ENCODE data around the gene ATF6. TPM values are rescaled to one million over a fixed set of nuclear protein-coding genes. Genes with fewer than 3 reads are reported as not detected.

Gene ATF6
- total RNA-seq, 1 donor from 2014 or later, result 31.3 TPM

DNA sequence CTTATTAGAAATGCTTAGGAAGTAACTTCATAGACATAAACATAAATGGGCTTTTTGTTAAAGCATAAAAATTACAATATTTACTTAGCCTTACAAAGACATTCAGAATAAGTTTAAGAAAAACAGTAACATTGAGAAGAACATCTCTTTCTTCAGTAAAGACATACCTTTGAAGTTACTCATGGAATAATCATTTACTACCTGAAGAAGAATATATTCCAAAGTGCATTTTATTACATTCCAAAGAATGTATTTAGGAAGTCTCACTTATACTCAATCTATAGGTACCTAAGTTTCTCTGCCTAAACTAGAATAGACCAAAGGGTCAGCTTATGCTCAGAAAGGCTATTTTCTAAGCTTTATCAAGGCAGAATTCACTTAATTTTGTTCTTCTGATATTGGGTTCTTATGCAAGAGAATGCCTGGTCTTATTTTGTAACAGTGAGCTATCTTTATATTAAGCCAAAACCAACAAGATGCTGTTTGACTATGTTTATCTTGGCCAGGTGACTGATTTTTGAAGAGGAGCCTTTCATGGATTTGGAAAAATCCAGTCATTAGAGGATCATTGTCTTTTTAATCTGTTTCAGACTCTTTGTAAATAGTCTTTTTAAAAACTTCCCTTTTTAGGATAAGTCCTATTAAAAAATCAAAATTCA lies 147.5 kb downstream of the ATF6 start:
- ATAC-seq (no peak), DNase-seq (no peak)
- intact Hi-C loops (cut with DNase I), result no loop called here
- no peaks in the 10 kb centered on the region for H3K9me3 ChIP-seq
- TF ChIP-seq, protein P1, sequence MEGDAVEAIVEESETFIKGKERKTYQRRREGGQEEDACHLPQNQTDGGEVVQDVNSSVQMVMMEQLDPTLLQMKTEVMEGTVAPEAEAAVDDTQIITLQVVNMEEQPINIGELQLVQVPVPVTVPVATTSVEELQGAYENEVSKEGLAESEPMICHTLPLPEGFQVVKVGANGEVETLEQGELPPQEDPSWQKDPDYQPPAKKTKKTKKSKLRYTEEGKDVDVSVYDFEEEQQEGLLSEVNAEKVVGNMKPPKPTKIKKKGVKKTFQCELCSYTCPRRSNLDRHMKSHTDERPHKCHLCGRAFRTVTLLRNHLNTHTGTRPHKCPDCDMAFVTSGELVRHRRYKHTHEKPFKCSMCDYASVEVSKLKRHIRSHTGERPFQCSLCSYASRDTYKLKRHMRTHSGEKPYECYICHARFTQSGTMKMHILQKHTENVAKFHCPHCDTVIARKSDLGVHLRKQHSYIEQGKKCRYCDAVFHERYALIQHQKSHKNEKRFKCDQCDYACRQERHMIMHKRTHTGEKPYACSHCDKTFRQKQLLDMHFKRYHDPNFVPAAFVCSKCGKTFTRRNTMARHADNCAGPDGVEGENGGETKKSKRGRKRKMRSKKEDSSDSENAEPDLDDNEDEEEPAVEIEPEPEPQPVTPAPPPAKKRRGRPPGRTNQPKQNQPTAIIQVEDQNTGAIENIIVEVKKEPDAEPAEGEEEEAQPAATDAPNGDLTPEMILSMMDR (IDR thresholded peaks at IDR 0.05), result no peak
- H3K4me3 ChIP-seq, result no peak overlapping the region
- peaks cover 40% of the 10 kb centered on the region for H3K36me3 ChIP-seq
- no peak overlapping the region for H3K27ac ChIP-seq
- no peaks in the 10 kb centered on the region for H3K27me3 ChIP-seq (ENCODE audit: low read depth)
- no peaks in the 10 kb centered on the region for H3K4me1 ChIP-seq

DNA sequence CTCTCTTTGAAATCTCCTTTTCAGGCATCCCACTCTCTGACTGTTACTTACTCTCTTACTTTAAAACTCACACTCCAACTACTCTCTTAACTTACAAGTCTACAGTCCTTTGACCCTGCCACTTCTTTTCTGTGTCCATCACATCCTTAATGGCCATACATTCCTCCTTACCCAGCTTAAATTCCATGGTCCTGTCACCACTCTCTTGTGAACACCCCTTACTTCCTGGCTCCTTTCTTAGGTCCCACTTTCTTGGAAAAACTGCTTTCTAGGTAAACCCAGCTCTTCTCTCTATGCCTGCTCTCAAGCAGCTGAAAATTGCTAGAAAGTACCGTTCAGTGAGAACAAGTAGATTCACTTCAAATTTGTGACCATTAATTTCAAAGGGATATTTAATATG lies 148.5 kb downstream of the ATF6 start:
- no peaks in the 10 kb centered on the region for H3K4me1 ChIP-seq
- TF ChIP-seq, protein P1 (IDR thresholded peaks at IDR 0.05), result no peak
- H3K9me3 ChIP-seq, result no peaks in the 10 kb centered on the region
- no peaks in the 10 kb centered on the region for H3K27me3 ChIP-seq (ENCODE audit: low read depth)
- ATAC-seq, result no peak
- peaks cover 40% of the 10 kb centered on the region for H3K36me3 ChIP-seq
- H3K27ac ChIP-seq, result no peak overlapping the region
- H3K4me3 ChIP-seq, result no peak overlapping the region
- no peak for DNase-seq
- intact Hi-C loops (cut with DNase I), result no loop called here

DNA sequence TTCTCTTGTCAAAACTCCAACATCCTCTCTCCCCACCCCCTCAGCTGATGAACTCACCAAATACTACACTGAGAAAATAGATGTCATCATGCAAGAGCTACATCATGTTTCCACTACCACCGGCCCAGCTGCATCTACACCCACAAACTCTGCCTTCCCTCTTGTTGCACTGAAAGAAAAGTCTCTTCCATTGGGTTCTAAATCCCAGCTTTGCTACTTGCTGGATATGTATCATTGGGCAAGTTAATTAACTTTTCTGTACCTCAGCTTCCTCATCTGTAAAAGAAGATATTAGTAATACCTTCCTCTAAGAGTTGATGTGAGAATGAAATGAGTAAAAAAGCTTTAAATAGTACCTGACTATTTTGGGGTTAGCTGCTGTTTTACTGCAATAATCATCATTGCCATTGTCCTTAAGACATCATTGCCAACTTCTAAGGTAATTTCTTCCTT lies 149.0 kb downstream of the ATF6 start:
- H3K4me1 ChIP-seq, result no peaks in the 10 kb centered on the region
- ATAC-seq (no peak), DNase-seq (no peak)
- no peaks in the 10 kb centered on the region for H3K27me3 ChIP-seq (ENCODE audit: low read depth)
- intact Hi-C loops (cut with DNase I), result no loop called here
- no peak overlapping the region for H3K4me3 ChIP-seq
- no peak overlapping the region for H3K27ac ChIP-seq
- no peaks in the 10 kb centered on the region for H3K9me3 ChIP-seq
- peaks cover 40% of the 10 kb centered on the region for H3K36me3 ChIP-seq
- TF ChIP-seq, protein P1 (IDR thresholded peaks at IDR 0.05), result no peak

DNA sequence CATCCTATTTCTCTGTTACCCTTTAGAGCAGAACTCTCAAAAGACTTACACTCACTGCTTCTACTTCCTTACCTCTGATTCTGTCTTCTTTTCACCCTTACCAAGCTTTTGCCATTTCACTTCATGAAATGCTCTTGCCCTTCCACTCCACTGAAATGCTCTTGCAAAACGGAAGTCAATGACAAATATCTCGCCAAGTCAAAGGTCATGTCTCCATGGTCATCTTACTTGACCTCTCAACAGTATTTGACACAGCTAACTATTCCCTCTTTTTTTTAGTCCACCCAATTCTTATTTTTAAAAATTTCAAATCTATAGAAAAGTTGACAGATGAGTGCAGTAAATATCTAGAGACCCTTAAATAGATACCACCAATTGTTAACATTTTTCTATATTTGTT lies 149.9 kb downstream of the ATF6 start:
- intact Hi-C loops (cut with DNase I), result no loop called here

DNA sequence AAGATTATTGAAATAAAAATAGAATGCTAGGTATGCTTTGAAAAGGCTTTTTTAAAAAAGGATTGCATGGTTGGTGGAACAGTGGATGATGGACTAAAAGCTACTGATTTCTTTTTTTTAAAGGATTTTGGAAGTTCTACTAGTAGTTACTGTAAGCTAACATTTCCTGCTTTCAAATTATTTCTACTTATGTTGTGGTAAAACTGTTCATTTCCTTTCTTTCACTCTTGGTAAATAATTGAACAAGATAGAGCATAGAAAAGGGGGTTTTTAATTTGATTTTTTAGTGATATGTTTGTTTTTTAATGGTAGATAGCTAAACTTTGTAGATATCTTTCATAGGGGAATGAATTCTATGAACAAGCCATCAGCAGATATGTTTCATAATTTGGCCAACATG lies 153.1 kb downstream of the ATF6 start:
- intact Hi-C loops (cut with DNase I), result no loop called here
- no peak for ATAC-seq
- Histone ChIP-seq H3K27me3 (ENCODE audit: low read depth) (no peaks in the 10 kb centered on the region), H3K9me3 (no peaks in the 10 kb centered on the region), H3K4me1 (no peaks in the 10 kb centered on the region), H3K4me3 (no peak overlapping the region), H3K27ac (no peak overlapping the region), H3K36me3 (peaks cover 20% of the 10 kb centered on the region)
- no peak for DNase-seq
- TF ChIP-seq, protein P1 (IDR thresholded peaks at IDR 0.05), result no peak

More for the DNA sequence above, 149.9 kb downstream of the ATF6 start:
- Histone ChIP-seq H3K27ac (no peak overlapping the region), H3K27me3 (ENCODE audit: low read depth) (no peaks in the 10 kb centered on the region), H3K36me3 (peaks cover 40% of the 10 kb centered on the region), H3K4me1 (no peaks in the 10 kb centered on the region), H3K4me3 (no peak overlapping the region), H3K9me3 (no peaks in the 10 kb centered on the region)
- TF ChIP-seq, protein P1 (IDR thresholded peaks at IDR 0.05), result no peak
- DNase-seq (no peak), ATAC-seq (no peak)
